Transverse colon (tissue), 4 donors: ENCODE data around the gene NDUFV1. TPM values are rescaled to one million over a fixed set of nuclear protein-coding genes. Genes with fewer than 3 reads are reported as not detected.
"Not testable (repeated sequence)": the region's sequence is repeated elsewhere in the genome, so short reads cannot be mapped to it uniquely, and the experiment has no call there.

Experiments
- DNase-seq: peaks from one replicate; pipeline ENCODE4 v3.0.0-alpha.2; 2019
- H3K27ac ChIP-seq, 4 donors: fragments of 200-600 bp; sonication (generic); 2 replicates each; pipeline ENCODE4 v1.5.1; 2016 to 2018; ENCODE audit warnings: inconsistent platforms in 4 of 4
- H3K27me3 ChIP-seq: fragments of 200-600 bp; sonication (generic); 2 replicates; pipeline ENCODE4 v1.5.1; 2017; ENCODE audit warnings: inconsistent platforms
- H3K36me3 ChIP-seq, 4 donors: fragments of 200-600 bp; sonication (generic); 2 replicates each; pipeline ENCODE4 v1.5.1; 2017 to 2019; ENCODE audit warnings: inconsistent platforms in 4 of 4
- H3K4me1 ChIP-seq, 4 donors: fragments of 200-600 bp; sonication (generic); 2 replicates each; pipeline ENCODE4 v1.5.1; 2017 to 2020; ENCODE audit warnings: inconsistent platforms in 4 of 4
- H3K4me3 ChIP-seq, 4 donors: fragments of 200-600 bp; sonication (generic); 1 replicate in 1 of 4; 2 replicates in 3 of 4; pipeline versions ENCODE4 v1.5.1 to v1.6.1; 2017 to 2019; ENCODE audit warnings: inconsistent platforms in 4 of 4
- H3K9me3 ChIP-seq, 2 donors: fragments of 200-600 bp; sonication (generic); 2 replicates each; pipeline ENCODE4 v1.5.1; 2017 to 2019; ENCODE audit warnings: inconsistent platforms in 2 of 2
- CTCF ChIP-seq, 5 experiments: fragments of 200-600 bp in 3 of 5; fragments of 450-650 bp in 2 of 5; sonication (generic) in 3 of 5; IDR thresholded peaks; 1 replicate in 2 of 5; 2 replicates in 3 of 5; pipeline ENCODE4 v1.5.1; 2016 to 2017; ENCODE audit warnings: antibody characterized with exemption in 5 of 5, inconsistent platforms in 3 of 5, mild to moderate bottlenecking in 2 of 5, moderate library complexity in 1 of 5
- EP300 ChIP-seq: sonication (generic); formaldehyde crosslinking; IDR thresholded peaks from one replicate; pipeline ENCODE4 v1.6.1; 2017; ENCODE audit warnings: antibody characterized with exemption, low read depth
- POLR2A ChIP-seq: fragments of 450-650 bp; IDR thresholded peaks from one replicate; pipeline ENCODE4 v1.6.1; 2016; ENCODE audit warnings: antibody characterized with exemption, mild to moderate bottlenecking, moderate library complexity
- POLR2AphosphoS5 ChIP-seq, 3 donors: sonication (generic); formaldehyde crosslinking; IDR thresholded peaks; one replicate each; pipeline ENCODE4 v1.6.1; 2016; ENCODE audit warnings: antibody characterized with exemption in 3 of 3
- WGBS, 2 donors: methylation state at CpG; one replicate each; pipeline ENCODE4 v1.1.5; 2018; ENCODE audit warnings: low coverage in 1 of 2; 5-methylcytosine and 5-hydroxymethylcytosine counted together
- in situ Hi-C, 4 donors: fragments of 200-750 bp; cut with MboI; loops; one replicate each; pipeline versions ENCODE4 v1.15.0 to v1.15.1; 2017; ENCODE audit warnings: low sequenced_read_pairs in 3 of 4, low pct_ligation_motif_present in 1 of 4, low pct_unique_long_range_greater_than_20kb in 1 of 4
- intact Hi-C: fragments of 100-400 bp; cut with DNase I; formaldehyde crosslinking; loops from one replicate; pipeline ENCODE4 v1.15.1; 2023; ENCODE audit warnings: low total_unique reads
- total RNA-seq, 4 donors: library from RNA; depleted of rRNA; stranded (reverse); fragments of >200 nt; gene quantifications; one replicate each; pipeline ENCODE4 v1.1.0, GENCODE V29; 2016

Gene NDUFV1
- total RNA-seq, 4 donors from 2014 or later: 421 to 762 (median 554) TPM

- intact Hi-C loops (no loop called here), in situ Hi-C loops (no loop called here)
- Histone ChIP-seq H3K27me3 (no peaks in the 10 kb centered on the region), H3K9me3 (no peaks in the 10 kb centered on the region), H3K4me3 (no peak overlapping the region), H3K36me3 (no peaks in the 10 kb centered on the region), H3K4me1 (no peaks in the 10 kb centered on the region), H3K27ac (no peak overlapping the region)
- DNase-seq: no peak
- WGBS, 2 donors: 74 to 100% methylated on average over 2 to 12 of the region's 12 CpGs
- no peak for TF ChIP-seq EP300
- TF ChIP-seq POLR2AphosphoS5 (IDR thresholded peaks at IDR 0.05): no peak
Measured at GRCh38 chr11:67592880-67593564, 13.7 kb upstream of the NDUFV1 start.

GRCh38 chr11:67593565-67593905, 13.2 kb upstream of the NDUFV1 start:
- Histone ChIP-seq H3K9me3 (no peaks in the 10 kb centered on the region), H3K36me3 (no peaks in the 10 kb centered on the region), H3K4me3 (no peak overlapping the region), H3K27me3 (no peaks in the 10 kb centered on the region), H3K4me1 (no peaks in the 10 kb centered on the region), H3K27ac (no peak overlapping the region)
- TF ChIP-seq EP300: no peak
- TF ChIP-seq POLR2A: no peak
- TF ChIP-seq CTCF (IDR thresholded peaks at IDR 0.05): no peak
- in situ Hi-C loops: no loop called here
- intact Hi-C loops: no loop called here
- DNase-seq: no peak
- WGBS, 2 donors: 71 to 88% methylated on average over 2 to 3 of the region's 3 CpGs

DNA sequence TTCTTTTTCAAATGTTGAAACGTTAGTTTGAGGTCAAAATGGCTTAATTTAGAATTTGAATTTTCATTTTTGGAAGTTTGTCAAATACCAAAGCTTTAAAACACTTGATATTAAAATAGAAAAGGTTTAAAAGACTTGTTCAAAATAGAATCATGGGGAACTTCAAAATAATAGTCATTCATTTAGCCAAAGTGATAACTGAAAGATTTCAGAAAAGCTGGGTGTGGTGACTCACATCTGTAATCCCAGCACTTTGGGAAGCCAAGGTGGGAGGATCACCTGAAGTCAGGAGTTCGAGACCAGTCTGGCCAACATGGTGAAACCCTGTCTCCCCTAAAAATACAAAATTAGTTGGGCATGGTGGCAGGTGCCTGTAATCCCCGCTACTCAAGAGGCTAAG, 12.3 kb upstream of the NDUFV1 start:
- in situ Hi-C loops (no loop called here), intact Hi-C loops (no loop called here)
- Histone ChIP-seq H3K36me3 (no peaks in the 10 kb centered on the region), H3K9me3 (no peaks in the 10 kb centered on the region), H3K4me3 (no peak overlapping the region), H3K27me3 (no peaks in the 10 kb centered on the region), H3K27ac (no peak overlapping the region), H3K4me1 (no peaks in the 10 kb centered on the region)
- no peak for DNase-seq
- no peak for TF ChIP-seq POLR2A
- TF ChIP-seq EP300: no peak
- TF ChIP-seq POLR2AphosphoS5 (IDR thresholded peaks at IDR 0.05): no peak
- no peak for TF ChIP-seq CTCF (IDR thresholded peaks at IDR 0.05)
- 55 to 71% methylated on average over 2 to 3 of the region's 3 CpGs for WGBS, 2 donors

- no peaks in the 10 kb centered on the region for H3K4me1 ChIP-seq
Measured at GRCh38 chr11:67596753-67597300, 9.9 kb upstream of the NDUFV1 start.

DNA sequence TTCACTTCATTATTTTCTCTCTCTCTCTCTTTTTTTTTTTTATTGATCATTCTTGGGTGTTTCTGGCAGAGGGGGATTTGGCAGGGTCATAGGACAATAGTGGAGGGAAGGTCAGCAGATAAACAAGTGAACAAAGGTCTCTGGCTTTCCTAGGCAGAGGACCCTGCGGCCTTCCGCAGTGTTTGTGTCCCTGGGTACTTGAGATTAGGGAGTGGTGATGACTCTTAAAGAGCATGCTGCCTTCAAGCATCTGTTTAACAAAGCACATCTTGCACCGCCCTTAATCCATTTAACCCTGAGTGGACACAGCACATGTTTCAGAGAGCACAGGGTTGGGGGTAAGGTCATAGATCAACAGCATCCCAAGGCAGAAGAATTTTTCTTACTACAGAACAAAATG, 9.3 kb upstream of the NDUFV1 start:
- H3K27ac ChIP-seq, DNase-seq, H3K27me3 ChIP-seq, H3K36me3 ChIP-seq, in situ Hi-C loops, H3K4me1 ChIP-seq, intact Hi-C loops, H3K4me3 ChIP-seq, H3K9me3 ChIP-seq: not testable (repeated sequence)
- 100% methylated on average over 1 of the region's 3 CpGs for WGBS, 2 donors

More at GRCh38 chr11:67596753-67597300, 9.9 kb upstream of the NDUFV1 start:
- TF ChIP-seq CTCF (IDR thresholded peaks at IDR 0.05) (no peak), POLR2A (no peak), EP300 (no peak), POLR2AphosphoS5 (IDR thresholded peaks at IDR 0.05) (no peak)
- in situ Hi-C loops (no loop called here), intact Hi-C loops (no loop called here)
- Histone ChIP-seq H3K9me3 (no peaks in the 10 kb centered on the region), H3K27ac (no peak overlapping the region), H3K4me3 (no peak overlapping the region), H3K36me3 (no peaks in the 10 kb centered on the region), H3K27me3 (no peaks in the 10 kb centered on the region)
- whole genome bisulfite sequencing, 2 donors: 93 to 100% methylated on average over 1 of the region's 1 CpG
- DNase-seq: no peak

DNA sequence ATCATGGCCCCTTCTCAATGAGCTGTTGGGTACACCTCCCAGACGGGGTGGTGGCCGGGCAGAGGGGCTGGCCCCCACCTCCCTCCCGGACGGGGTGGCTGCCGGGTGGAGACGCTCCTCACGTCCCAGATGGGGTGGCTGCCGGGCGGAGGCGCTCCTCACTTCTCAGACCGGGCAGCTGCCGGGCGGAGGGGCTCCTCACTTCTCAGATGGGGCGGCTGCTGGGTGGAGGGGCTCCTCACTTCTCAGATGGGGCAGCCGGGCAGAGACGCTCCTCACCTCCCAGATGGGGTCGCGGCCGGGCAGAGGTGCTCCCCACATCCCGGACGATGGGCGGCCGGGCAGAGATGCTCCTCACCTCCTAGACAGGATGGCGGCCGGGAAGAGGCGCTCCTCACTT, 8.8 kb upstream of the NDUFV1 start:
- H3K9me3 ChIP-seq, H3K27ac ChIP-seq, in situ Hi-C loops, H3K27me3 ChIP-seq, H3K4me1 ChIP-seq, H3K4me3 ChIP-seq, H3K36me3 ChIP-seq, intact Hi-C loops, DNase-seq: not testable (repeated sequence)
- 94% methylated on average over 26 of the region's 26 CpGs; no CpG with 5 or more reads in 1 of the 2 donors for WGBS, 2 donors
